ENCODE measurements around the gene FOXN3. TPM values are rescaled to one million over a fixed set of nuclear protein-coding genes. Genes with fewer than 3 reads are reported as not detected.

Gene FOXN3
- total RNA-seq, 1 donor = 84.0 TPM

DNA sequence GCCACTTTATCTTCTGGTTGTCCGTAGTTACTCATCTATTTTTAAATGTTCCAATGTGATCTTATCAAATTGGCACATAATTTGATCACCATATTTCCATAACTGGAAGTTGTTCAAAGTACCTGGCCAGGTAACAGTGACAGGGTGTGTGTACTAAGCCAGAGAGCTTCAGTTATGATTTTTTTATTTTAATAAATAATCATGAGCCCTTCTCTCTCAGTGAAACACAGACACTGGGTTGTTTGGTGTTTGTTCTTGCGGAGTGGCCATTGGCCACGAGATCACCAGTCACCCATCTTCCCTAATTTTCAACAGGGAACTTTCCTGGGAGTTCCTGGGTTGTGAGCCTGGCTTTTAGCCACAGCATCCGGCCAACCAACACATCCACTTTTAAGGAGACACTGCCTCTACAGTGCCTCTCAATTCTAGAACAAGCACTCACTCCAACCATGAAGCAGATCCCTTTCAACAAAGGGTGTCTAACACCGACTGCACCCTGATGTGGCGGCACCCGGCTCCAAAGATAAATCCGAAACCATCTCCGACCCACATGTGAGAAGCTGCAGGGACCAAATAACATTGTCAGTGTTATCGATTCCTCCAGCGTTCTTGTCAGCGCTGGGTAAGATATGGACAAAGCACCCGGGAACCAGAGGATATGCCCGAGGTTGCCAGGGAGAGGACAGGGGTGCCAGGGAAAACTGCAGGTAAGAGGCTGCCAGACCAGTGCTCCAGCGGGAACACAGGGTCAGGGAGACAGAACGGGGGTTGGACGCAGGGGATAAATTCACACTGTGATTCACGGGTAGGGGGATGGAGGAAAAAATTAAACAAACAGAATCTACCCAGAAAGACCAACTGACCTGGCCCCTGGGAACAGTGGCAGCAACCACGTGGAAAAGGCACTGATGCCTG, 49.9 kb downstream of the FOXN3 start:
- DNase-seq (ENCODE audit: low read depth in 2 of 3, low spot score in 2 of 3) = no peak

GRCh38 chr14:89365061-89365801, 51.8 kb downstream of the FOXN3 start:
- DNase-seq (ENCODE audit: low read depth in 2 of 3, low spot score in 2 of 3) = peak; percentile 26 to 72 (median 65)

DNA sequence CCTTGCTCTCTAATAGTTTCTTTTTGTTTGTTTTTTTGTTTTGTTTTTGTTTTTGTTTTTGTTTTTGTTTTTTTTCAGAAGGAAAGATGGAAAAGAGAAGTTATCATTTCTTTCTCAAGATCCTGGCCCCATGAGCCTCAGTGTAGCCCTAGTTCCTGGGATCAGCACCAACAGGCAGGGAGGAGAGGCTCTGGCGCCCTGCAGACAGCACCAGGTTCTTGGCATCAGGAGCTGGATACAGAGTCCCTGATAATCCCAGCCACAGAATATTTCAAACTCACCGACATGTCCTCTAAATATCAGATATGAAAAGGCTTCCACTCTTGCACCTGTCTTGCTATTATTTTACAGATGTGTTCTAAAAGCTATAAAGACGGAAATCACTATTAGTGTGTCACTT, 52.7 kb downstream of the FOXN3 start:
- DNase-seq (ENCODE audit: low read depth in 2 of 3, low spot score in 2 of 3) = no peak

DNA sequence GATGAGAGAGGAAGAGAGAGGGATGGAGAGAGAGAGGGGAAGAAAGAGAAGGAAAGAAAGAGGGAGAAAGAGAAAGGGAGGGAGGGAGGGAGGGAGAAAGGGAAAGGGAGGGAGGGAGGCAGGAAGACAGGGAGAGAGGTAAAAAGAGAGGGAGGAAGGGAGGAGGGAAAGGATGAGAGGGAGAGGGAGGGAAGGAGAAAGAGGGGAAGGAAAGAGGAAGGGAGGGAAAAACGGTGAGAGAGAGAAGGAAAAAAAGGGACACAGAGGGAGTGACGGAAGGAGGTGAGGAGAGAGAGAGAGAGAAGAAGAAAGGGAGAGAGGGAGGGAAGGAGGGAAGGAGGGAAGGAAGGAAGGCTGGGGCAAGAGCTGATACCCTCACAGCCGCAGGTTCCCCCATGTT, 56.8 kb downstream of the FOXN3 start:
- no peak for DNase-seq (ENCODE audit: low read depth in 2 of 3, low spot score in 2 of 3)

GRCh38 chr14:89359477-89360222, 57.4 kb downstream of the FOXN3 start:
- no peak for DNase-seq (ENCODE audit: low read depth in 2 of 3, low spot score in 2 of 3)

- no peak for DNase-seq (ENCODE audit: low read depth in 2 of 3, low spot score in 2 of 3)
These were observed 59.3 kb downstream of the FOXN3 start for GRCh38 chr14:89357655-89358297.

GRCh38 chr14:89356927-89357326, 60.1 kb downstream of the FOXN3 start:
- DNase-seq (ENCODE audit: low read depth in 2 of 3, low spot score in 2 of 3) = peak in 1 of 3 donors; percentile 40

DNA sequence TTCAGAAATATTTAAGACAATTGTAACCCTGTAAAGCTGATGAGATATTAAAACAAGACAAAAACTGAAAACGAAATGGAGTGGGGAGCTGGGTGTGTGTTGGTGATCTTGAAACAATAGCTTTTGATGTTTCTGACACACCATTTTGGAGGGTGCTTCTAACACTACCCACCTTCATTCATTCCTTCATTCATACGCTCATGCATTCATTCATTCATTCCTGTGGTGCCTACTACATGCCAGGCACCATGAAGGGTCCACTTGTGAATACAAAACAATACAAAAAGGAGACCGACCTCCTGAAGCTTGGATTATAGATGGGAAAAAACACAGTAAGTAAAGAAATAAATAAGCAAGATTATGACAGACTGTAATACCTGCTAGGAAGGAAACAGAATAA, 60.5 kb downstream of the FOXN3 start:
- DNase-seq (ENCODE audit: low read depth in 2 of 3, low spot score in 2 of 3) = no peak

GRCh38 chr14:89353766-89354113, 63.3 kb downstream of the FOXN3 start:
- DNase-seq (ENCODE audit: low read depth in 2 of 3, low spot score in 2 of 3) = no peak

- no peak for DNase-seq (ENCODE audit: low read depth in 2 of 3, low spot score in 2 of 3)
These were observed 63.9 kb downstream of the FOXN3 start for GRCh38 chr14:89352976-89353765.

- DNase-seq (ENCODE audit: low read depth in 2 of 3, low spot score in 2 of 3) = peak in 1 of 3 donors; percentile 38
These were observed 65.3 kb downstream of the FOXN3 start for GRCh38 chr14:89351516-89352404.

- DNase-seq (ENCODE audit: low read depth in 2 of 3, low spot score in 2 of 3) = no peak
These were observed 65.9 kb downstream of the FOXN3 start for GRCh38 chr14:89351221-89351515.

DNA sequence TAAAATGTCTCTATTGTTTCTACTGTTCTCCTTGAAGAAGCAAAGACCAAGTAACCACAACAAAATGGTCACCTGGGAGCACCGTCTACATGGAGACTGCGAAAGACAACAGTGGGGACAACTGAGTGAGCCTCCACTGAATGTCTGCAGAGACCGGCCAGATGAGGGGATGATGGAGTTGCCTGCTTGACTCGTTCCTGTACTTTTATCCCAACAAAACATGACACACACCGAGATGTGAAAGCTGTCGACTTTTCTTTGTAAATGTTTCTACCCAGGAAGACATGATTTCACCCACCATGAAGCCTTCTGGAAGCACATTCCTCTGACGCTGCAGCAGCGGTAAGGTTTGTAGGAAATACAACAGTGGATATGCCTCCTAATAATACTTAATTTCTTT, 66.9 kb downstream of the FOXN3 start:
- no peak for DNase-seq (ENCODE audit: low read depth in 2 of 3, low spot score in 2 of 3)

GRCh38 chr14:89349171-89350008, 67.6 kb downstream of the FOXN3 start:
- DNase-seq (ENCODE audit: low read depth in 2 of 3, low spot score in 2 of 3) = peak in 2 of 3 donors; percentile 73 to 87

DNA sequence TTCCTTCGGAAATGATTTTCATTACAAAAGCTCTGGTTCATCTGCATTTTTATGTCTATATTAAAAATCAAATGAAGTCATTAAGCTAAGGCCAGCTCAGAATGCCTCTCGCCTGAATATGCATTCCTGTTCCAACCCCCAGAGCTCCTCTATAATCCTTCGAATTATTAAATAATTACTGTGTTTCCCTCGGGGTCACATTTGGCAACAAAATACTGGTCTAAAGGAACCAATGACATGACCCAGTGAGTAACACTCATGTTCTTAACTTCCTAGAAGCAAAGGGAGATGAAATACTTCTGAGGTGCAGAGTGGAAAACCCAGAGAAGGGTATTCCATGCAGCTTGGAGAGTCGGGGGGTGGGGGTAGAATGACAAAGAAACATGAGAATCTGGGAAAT, 68.3 kb downstream of the FOXN3 start:
- no peak for DNase-seq (ENCODE audit: low read depth in 2 of 3, low spot score in 2 of 3)

GRCh38 chr14:89347885-89348284, 69.1 kb downstream of the FOXN3 start:
- DNase-seq (ENCODE audit: low read depth in 2 of 3, low spot score in 2 of 3) = no peak

DNA sequence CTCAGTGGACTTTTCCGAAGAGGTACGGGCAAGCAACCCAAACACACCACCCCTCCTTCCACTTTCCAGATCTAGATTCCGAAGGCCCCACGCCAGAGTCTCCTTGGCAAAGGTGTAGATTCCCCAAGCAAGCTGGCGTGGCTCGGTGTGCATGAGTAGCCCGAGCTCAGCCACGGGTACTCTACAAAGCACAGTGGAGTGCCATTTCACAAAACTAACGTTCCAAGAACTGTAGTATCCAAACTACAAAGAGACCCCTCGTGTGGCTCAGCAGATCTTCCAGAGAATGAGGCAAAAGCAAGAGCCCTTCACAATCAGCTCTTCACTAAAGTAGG, 72.1 kb downstream of the FOXN3 start:
- DNase-seq (ENCODE audit: low read depth in 2 of 3, low spot score in 2 of 3) = no peak

- no peak for DNase-seq (ENCODE audit: low read depth in 2 of 3, low spot score in 2 of 3)
These were observed 73.7 kb downstream of the FOXN3 start for GRCh38 chr14:89343356-89343755.

All from hematopoietic multipotent progenitor cell (in vitro differentiated cells).